ENCODE data around the gene PILRB. TPM values are rescaled to one million over a fixed set of nuclear protein-coding genes. Genes with fewer than 3 reads are reported as not detected.
"Not testable (repeated sequence)": the region's sequence is repeated elsewhere in the genome, so short reads cannot be mapped to it uniquely, and the experiment has no call there.

PILRB gene
- total RNA-seq, 6 experiments from 2014 or later: 12.0 to 36.2 (median 22.7) TPM

DNA sequence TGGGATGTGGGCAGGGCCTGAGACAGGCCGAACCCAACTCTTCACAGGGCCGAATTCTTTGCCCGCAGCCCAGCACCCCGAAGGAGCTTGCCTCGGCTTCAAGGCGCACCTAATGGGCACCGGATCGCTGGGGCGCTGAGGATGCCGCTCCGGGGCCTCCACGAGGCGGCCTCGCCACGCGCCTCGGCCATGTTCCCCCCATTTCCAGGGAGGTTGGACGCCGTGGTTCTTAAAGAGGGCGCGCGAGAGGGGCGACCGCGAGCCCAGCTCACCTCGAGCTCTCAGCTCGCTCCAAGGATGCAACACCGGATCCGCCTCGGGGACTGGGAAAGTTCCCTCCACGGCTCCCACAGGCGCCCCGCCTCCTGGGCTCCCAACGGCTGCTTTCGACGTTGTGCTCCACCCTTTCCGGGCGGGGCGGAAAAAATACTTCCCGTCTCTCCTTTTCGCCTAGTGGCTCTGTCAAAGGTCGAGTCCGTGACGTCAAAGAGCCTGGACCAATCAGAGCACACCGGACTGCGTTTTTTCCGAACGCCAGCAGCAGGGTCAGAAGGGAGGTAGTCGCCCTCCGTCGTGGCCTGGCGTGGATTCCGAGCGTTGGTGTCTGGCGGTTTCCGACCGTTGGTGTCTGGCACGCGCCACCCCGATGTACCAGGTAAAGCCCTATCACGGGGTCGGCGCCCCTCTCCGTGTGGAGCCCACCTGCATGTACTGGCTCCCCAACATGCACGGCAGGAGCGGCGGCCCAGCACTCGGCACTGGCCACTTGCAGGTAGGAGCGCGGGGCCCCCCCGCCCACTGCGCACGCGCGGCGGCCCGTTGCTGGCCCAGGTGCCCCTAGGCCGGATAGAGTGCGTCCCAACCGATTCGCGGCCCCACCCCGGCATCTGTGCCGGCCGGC is 22.1 kb upstream of the PILRB start:
- Histone ChIP-seq H3K27ac (peak overlapping the region; percentile 91 to 93 (median 92)), H3K36me3 (peaks cover 0 to 11% (median 0%) of the 10 kb centered on the region in 4 donors), H3K4me3 (peak overlapping the region; percentile 72 to 81 (median 76)), H3K4me1 (peaks cover 0 to 13% (median 5%) of the 10 kb centered on the region in 4 donors)
- H3K27me3 ChIP-seq; H3K9me3 ChIP-seq; intact Hi-C loops (cut with DNase I): not testable (repeated sequence)
- 1% methylated on average over 20 of the region's 85 CpGs for WGBS (ENCODE audit: insufficient coverage, low coverage, low lambda C conversion rate, missing lambda C conversion rate)
- TF ChIP-seq POLR2A (IDR thresholded peaks at IDR 0.05): peak; percentile 99
- ATAC-seq: peak; percentile 98 to 99 (median 98)
- DNase-seq: peak; percentile 95 to 96 (median 95)

DNA sequence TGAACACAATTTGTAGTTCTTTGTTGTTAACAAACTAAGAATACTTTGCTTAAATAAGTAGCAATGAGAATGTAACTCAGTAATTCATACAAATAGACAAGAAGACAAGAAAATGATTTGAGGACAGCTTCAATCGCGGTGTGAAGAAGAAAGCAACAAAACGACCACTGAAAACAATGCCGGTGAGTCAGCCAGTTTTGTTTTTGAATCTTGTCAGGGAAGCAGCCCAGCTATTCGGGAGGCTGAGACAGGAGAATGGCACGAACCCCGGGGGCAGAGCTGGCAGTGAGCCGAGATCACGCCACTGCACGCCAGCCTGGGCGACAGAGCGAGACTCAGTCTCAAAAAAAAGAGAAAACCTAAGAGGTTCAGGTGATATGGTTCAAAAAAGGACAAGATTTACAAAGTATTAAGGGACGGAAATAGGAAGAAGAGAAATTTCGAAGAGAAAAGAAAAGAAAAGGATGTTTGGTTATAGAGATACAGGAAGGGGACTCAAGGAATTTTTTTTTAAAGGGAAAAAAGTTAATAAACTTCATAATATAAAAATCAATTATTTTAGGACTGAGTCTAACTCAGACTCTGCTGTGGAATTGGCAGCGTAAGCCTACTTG is 19.7 kb upstream of the PILRB start:
- H3K4me3 ChIP-seq; H3K27me3 ChIP-seq; ATAC-seq; intact Hi-C loops (cut with DNase I); H3K4me1 ChIP-seq; DNase-seq; H3K9me3 ChIP-seq; H3K27ac ChIP-seq: not testable (repeated sequence)
- 74% methylated on average over 5 of the region's 15 CpGs for WGBS (ENCODE audit: insufficient coverage, low coverage, low lambda C conversion rate, missing lambda C conversion rate)
- H3K36me3 ChIP-seq: peaks cover 0 to 15% (median 0%) of the 10 kb centered on the region in 4 donors

DNA sequence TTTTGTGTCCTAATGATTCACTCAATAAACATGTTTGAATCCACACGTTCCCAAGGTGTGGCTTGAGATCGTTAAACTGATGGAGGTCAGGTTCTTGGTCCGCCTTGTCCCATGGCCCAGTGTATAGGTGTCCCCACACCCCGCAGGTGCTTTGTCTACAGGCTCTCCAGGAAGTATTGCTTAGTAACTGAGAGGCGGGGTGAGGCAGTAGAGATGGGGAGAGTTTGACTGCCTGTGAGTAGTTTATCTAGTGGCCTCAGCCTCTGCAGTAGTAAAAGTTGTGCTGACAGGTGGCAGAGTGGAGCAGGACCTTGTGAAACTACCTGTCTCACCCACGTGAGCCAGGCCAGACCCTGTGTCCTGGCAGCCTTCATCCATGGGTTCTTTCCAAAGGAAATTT is 16.6 kb upstream of the PILRB start:
- H3K9me3 ChIP-seq; H3K27ac ChIP-seq; DNase-seq; H3K4me3 ChIP-seq; intact Hi-C loops (cut with DNase I); H3K27me3 ChIP-seq: not testable (repeated sequence)
- WGBS (ENCODE audit: insufficient coverage, low coverage, low lambda C conversion rate, missing lambda C conversion rate): 64% methylated on average over 5 of the region's 6 CpGs
- Histone ChIP-seq H3K36me3 (peaks cover 0 to 22% (median 4%) of the 10 kb centered on the region in 4 donors), H3K4me1 (peaks cover 0 to 20% (median under 1%) of the 10 kb centered on the region in 4 donors)
- ATAC-seq: peak in 3 of 4 donors; percentile 28 to 44 (median 32)

DNA sequence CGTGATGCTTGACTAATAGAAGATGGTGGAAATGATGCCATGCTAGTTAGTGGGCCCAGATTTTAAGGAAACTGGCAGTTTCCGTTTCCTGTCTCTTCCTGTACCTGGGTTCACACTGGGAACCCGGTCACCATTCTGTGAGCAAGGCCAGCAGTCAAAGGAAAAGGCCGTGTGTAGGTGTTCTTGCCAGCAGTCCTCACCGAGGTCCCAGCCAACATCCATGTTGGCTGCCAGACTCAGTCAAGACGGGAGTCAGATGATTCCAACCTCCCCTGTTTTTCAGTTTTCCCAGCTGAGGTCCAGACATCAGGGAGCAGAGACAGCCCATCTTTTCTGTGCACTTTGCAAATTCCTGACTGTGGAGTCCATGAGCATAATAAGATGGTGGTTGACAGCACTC is 15.2 kb upstream of the PILRB start:
- 43% methylated on average over 3 of the region's 6 CpGs for WGBS (ENCODE audit: insufficient coverage, low coverage, low lambda C conversion rate, missing lambda C conversion rate)

DNA sequence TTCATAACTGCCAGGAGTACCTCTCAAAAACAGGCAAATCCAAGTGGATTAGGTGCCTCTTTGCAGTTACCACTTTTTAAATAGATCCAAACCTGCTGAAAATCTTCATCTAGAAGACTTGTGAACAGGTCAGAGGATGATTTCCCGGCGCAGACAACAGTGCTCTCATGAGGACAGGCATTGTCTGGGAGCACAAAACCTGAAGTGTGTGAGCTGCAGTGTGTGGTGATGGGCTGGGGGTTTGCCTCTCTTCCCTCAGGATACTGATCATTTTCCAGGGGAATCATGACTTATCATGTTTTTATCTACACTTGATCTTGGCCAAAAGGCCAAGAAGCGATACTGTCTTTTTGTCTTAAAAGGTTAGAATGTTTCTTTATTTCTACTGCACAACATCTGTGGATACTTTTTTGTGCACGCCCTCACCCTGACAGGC is 13.8 kb upstream of the PILRB start:
- ATAC-seq: peak in 1 of 4 donors; percentile 11
- Histone ChIP-seq H3K36me3 (peaks cover 0 to 45% (median 18%) of the 10 kb centered on the region in 4 donors), H3K4me1 (peaks cover 0 to 11% (median under 1%) of the 10 kb centered on the region in 4 donors)
- H3K27me3 ChIP-seq; DNase-seq; H3K4me3 ChIP-seq; H3K9me3 ChIP-seq; H3K27ac ChIP-seq; intact Hi-C loops (cut with DNase I): not testable (repeated sequence)
- WGBS (ENCODE audit: insufficient coverage, low coverage, low lambda C conversion rate, missing lambda C conversion rate): 92% methylated on average over 2 of the region's 4 CpGs

More for the DNA sequence above, 15.2 kb upstream of the PILRB start:
- TF ChIP-seq, protein P1, sequence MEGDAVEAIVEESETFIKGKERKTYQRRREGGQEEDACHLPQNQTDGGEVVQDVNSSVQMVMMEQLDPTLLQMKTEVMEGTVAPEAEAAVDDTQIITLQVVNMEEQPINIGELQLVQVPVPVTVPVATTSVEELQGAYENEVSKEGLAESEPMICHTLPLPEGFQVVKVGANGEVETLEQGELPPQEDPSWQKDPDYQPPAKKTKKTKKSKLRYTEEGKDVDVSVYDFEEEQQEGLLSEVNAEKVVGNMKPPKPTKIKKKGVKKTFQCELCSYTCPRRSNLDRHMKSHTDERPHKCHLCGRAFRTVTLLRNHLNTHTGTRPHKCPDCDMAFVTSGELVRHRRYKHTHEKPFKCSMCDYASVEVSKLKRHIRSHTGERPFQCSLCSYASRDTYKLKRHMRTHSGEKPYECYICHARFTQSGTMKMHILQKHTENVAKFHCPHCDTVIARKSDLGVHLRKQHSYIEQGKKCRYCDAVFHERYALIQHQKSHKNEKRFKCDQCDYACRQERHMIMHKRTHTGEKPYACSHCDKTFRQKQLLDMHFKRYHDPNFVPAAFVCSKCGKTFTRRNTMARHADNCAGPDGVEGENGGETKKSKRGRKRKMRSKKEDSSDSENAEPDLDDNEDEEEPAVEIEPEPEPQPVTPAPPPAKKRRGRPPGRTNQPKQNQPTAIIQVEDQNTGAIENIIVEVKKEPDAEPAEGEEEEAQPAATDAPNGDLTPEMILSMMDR (IDR thresholded peaks at IDR 0.05): no peak
- TF ChIP-seq POLR2A (IDR thresholded peaks at IDR 0.05): no peak
- ATAC-seq (peak in 1 of 4 donors; percentile 38), DNase-seq (no peak)
- no peaks in the 10 kb centered on the region for H3K27me3 ChIP-seq
- H3K36me3 ChIP-seq: peaks cover 0 to 37% (median 14%) of the 10 kb centered on the region in 4 donors
- H3K9me3 ChIP-seq: no peaks in the 10 kb centered on the region
- H3K4me1 ChIP-seq: peaks cover 0 to 11% (median under 1%) of the 10 kb centered on the region in 4 donors
- intact Hi-C loops (cut with DNase I): no loop called here
- no peak overlapping the region for H3K27ac ChIP-seq
- no peak overlapping the region for H3K4me3 ChIP-seq

DNA sequence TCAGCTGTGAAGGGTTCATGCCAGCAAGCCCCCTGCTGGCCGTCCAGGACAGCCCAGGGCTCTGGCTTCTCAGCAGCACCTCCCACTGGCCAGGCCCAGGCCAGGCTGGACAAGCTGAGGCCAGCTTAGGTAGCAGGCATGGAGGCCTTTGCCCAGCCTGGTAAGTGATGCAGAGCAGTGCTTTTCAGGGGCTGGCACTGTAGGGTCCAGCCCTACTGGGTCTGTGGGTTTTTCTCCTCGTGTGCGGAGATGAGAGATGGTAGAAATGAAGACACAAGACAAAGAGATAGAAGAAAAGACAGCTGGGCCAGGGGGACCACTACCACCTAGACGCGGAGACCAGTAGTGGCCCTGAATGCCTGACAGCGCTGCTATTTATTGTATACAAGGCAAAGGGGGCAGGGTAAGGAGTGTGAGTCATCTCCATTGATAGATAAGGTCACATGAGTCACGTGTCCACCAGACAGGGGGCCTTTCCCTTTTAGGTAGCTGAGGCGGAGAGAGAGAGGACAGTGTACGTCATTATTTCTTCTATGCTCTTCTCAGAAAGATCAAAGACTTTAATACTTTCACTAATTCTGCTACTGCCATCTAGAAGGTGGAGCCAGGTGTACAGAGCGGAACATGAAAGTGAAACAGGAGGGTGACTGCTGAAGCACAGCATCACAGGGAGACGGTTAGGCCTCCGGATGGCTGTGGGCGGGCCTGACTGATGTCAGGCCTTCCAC is 13.2 kb upstream of the PILRB start:
- intact Hi-C loops (cut with DNase I); H3K9me3 ChIP-seq; DNase-seq; H3K4me3 ChIP-seq; H3K27me3 ChIP-seq: not testable (repeated sequence)
- peaks cover 0 to 11% (median under 1%) of the 10 kb centered on the region in 4 donors for H3K4me1 ChIP-seq
- peak; percentile 90 to 92 (median 91) for ATAC-seq
- H3K27ac ChIP-seq: peak overlapping the region in 1 of 3 donors; percentile 18
- TF ChIP-seq, protein P1 (IDR thresholded peaks at IDR 0.05): peak; percentile 34 to 43 (median 40)
- 58% methylated on average over 6 of the region's 13 CpGs for WGBS (ENCODE audit: insufficient coverage, low coverage, low lambda C conversion rate, missing lambda C conversion rate)
- peaks cover 0 to 46% (median 23%) of the 10 kb centered on the region in 4 donors for H3K36me3 ChIP-seq

Measured in right lobe of liver (tissue), 6 donors.